Endothelial cell of umbilical vein (primary cell): ENCODE measurements around the gene PARP3. TPM values are rescaled to one million over a fixed set of nuclear protein-coding genes. Genes with fewer than 3 reads are reported as not detected.

ENCODE experiments used
- BruUV-seq: library from RNA; stranded (reverse); fragments of 400-500 nt; replicated peaks from 2 replicates; lab custom pipeline; 2021; lab: Mats Ljungman, UMichigan
- CTCF ChIA-PET: fragments of 300-600, 350-600 bp; sonication (Branson Sonifier 250); formaldehyde crosslinking; loops from one replicate; lab custom pipeline; 2021; ENCODE audit warnings: antibody characterized with exemption, inconsistent platforms; lab: Charles Lee
- POLR2A ChIA-PET: fragments of 300-600, 350-600 bp; sonication (Branson Sonifier 250); formaldehyde crosslinking; loops from one replicate; lab custom pipeline; 2021; ENCODE audit warnings: antibody characterized with exemption, inconsistent platforms; lab: Charles Lee
- DNase-seq: peaks from one replicate; pipeline ENCODE4 v3.0.0-alpha.2; 2011; ENCODE audit warnings: low read depth, low spot score
- FAIRE-seq: peaks from 2 replicates; lab custom pipeline; 2011; peaks lifted over from hg19 to GRCh38; lab: Jason Lieb, UNC
- H2AFZ ChIP-seq: 2 replicates; pipeline ENCODE4 v1.6.0; 2012; ENCODE audit warnings: low read depth, low read length, control low read depth, inconsistent platforms
- H3K27ac ChIP-seq: 2 replicates; pipeline ENCODE4 v1.5.1; 2011; ENCODE audit warnings: low read depth, mild to moderate bottlenecking, control low read depth, low read length, moderate library complexity; ENCODE audit not compliant: insufficient read depth
- H3K27me3 ChIP-seq, 2 experiments: 2 replicates each; pipeline versions ENCODE4 v1.6.0 to v1.6.1; 2011; ENCODE audit warnings: low read length in 2 of 2, mixed read lengths in 1 of 2; ENCODE audit not compliant: control insufficient read depth in 2 of 2, insufficient read depth in 2 of 2
- H3K36me3 ChIP-seq, 2 experiments: 2 replicates in 1 of 2; 3 replicates in 1 of 2; pipeline ENCODE4 v1.5.1; 2011; ENCODE audit warnings: low read length in 2 of 2, mild to moderate bottlenecking in 1 of 2, moderate library complexity in 1 of 2; ENCODE audit not compliant: control insufficient read depth in 2 of 2, insufficient read depth in 2 of 2; ENCODE audit errors: extremely low read depth in 1 of 2
- H3K4me1 ChIP-seq: 3 replicates; pipeline ENCODE4 v1.5.1; 2011; ENCODE audit warnings: mild to moderate bottlenecking, low read length; ENCODE audit not compliant: control insufficient read depth, insufficient read depth; ENCODE audit errors: extremely low read depth
- H3K4me2 ChIP-seq: 2 replicates; pipeline ENCODE4 v1.6.1; 2011; ENCODE audit warnings: low read length, control low read depth, mixed read lengths; ENCODE audit not compliant: insufficient read depth
- H3K4me3 ChIP-seq, 3 experiments: fragments of 200-600 bp in 1 of 3; sonication (generic), shearing (Covaris generic) in 1 of 3; replicated peaks in 1 of 3; 2 replicates each; pipeline ENCODE4 v1.5.1; 2011 to 2016; ENCODE audit warnings: control low read depth in 3 of 3, low read length in 3 of 3, mild to moderate bottlenecking in 2 of 3, inconsistent platforms in 1 of 3, low read depth in 1 of 3, moderate library complexity in 1 of 3; ENCODE audit not compliant: insufficient read depth in 1 of 3
- H3K79me2 ChIP-seq: 2 replicates; pipeline ENCODE4 v1.6.0; 2012; ENCODE audit warnings: low read length, inconsistent platforms; ENCODE audit not compliant: control insufficient read depth, insufficient read depth
- H3K9ac ChIP-seq: replicated peaks from 2 replicates; pipeline ENCODE3; 2011; ENCODE audit warnings: low read length, control low read depth; ENCODE audit not compliant: insufficient read depth; ENCODE audit errors: extremely low read depth
- H3K9me1 ChIP-seq: replicated peaks from 3 replicates; pipeline ENCODE4 v1.6.0; 2011; ENCODE audit warnings: mild to moderate bottlenecking, low read length; ENCODE audit not compliant: control insufficient read depth, insufficient read depth; ENCODE audit errors: extremely low read depth
- H3K9me3 ChIP-seq: replicated peaks from 2 replicates; pipeline ENCODE4 v1.5.1; 2012; ENCODE audit warnings: low read length, inconsistent platforms; ENCODE audit not compliant: control insufficient read depth, insufficient read depth
- H4K20me1 ChIP-seq: replicated peaks from 2 replicates; pipeline ENCODE3; 2011; ENCODE audit warnings: mild to moderate bottlenecking, low read length; ENCODE audit not compliant: control insufficient read depth, insufficient read depth; ENCODE audit errors: extremely low read depth
- CTCF ChIP-seq, 2 donors: IDR thresholded peaks; 1 replicate in 1 of 2; 2 replicates in 1 of 2; pipeline ENCODE4 v1.5.1; 2011; ENCODE audit warnings: low read length in 2 of 2, mild to moderate bottlenecking in 2 of 2, moderate library complexity in 2 of 2, control low read depth in 1 of 2, inconsistent platforms in 1 of 2, low read depth in 1 of 2; ENCODE audit not compliant: insufficient read depth in 1 of 2; ENCODE audit errors: extremely low read depth in 1 of 2
- EZH2 ChIP-seq: IDR thresholded peaks from 2 replicates; pipeline ENCODE4 v1.6.1; 2012; ENCODE audit warnings: borderline replicate concordance, low read depth, mild to moderate bottlenecking, moderate library complexity, low read length, inconsistent platforms; ENCODE audit not compliant: severe bottlenecking
- FOS ChIP-seq: IDR thresholded peaks from 2 replicates; pipeline ENCODE4 v1.6.1; 2011; ENCODE audit warnings: mild to moderate bottlenecking, low read length, moderate library complexity, borderline replicate concordance; ENCODE audit not compliant: insufficient read depth
- GATA2 ChIP-seq: IDR thresholded peaks from 2 replicates; pipeline ENCODE4 v1.7.0; 2011; ENCODE audit warnings: low read depth, mild to moderate bottlenecking, moderate library complexity, mixed read lengths, low read length; ENCODE audit not compliant: insufficient read length, insufficient read depth
- JUN ChIP-seq: IDR thresholded peaks from 2 replicates; pipeline ENCODE4 v1.6.1; 2011; ENCODE audit warnings: borderline replicate concordance, low read depth; ENCODE audit not compliant: insufficient read length, insufficient read depth
- MAX ChIP-seq: IDR thresholded peaks from 2 replicates; pipeline ENCODE4 v1.6.1; 2011; ENCODE audit not compliant: insufficient read depth, insufficient read length
- MYC ChIP-seq: IDR thresholded peaks from one replicate; pipeline ENCODE4 v1.6.1; 2011; ENCODE audit warnings: mild to moderate bottlenecking, low read depth, low read length
- POLR2A ChIP-seq: IDR thresholded peaks from 2 replicates; pipeline ENCODE4 v1.6.1; 2012; ENCODE audit warnings: low read depth, mild to moderate bottlenecking, control low read depth, low read length
- POLR2AphosphoS5 ChIP-seq: IDR thresholded peaks from 2 replicates; pipeline ENCODE4 v1.6.1; 2012; ENCODE audit warnings: low read depth, mild to moderate bottlenecking, control low read depth, low read length, moderate library complexity; ENCODE audit not compliant: insufficient read depth
- dilution Hi-C: fragments of 300-500 bp; cut with MboI; formaldehyde crosslinking; loops from one replicate; pipeline ENCODE4 v1.15.0; 2019; ENCODE audit warnings: low sequenced_read_pairs; ENCODE audit not compliant: extremely low pct_ligation_motif_present
- intact Hi-C: fragments of 100-400 bp; cut with micrococcal nuclease; formaldehyde crosslinking; loops from one replicate; pipeline ENCODE4 v1.10.0; 2022
- polyA plus RNA-seq, 4 experiments: library from polyadenylated mRNA; depleted of rRNA in 3 of 4; stranded (reverse) in 3 of 4; unstranded in 1 of 4; fragments of >200 nt; gene quantifications; 2 replicates each; pipeline versions ENCODE4 v1.2.1 to v1.2.3, GENCODE V29; 2011 to 2012; ENCODE audit warnings: missing spikeins in 1 of 4
- total RNA-seq: library from RNA; stranded (reverse); gene quantifications from 2 replicates; pipeline ENCODE4 v1.2.3, GENCODE V29; 2021

PARP3 gene
- total and polyA plus RNA-seq, 2 donors (not counting 3 experiments of a cell fraction or from before 2014, with no cell fraction given): 10.0 to 13.8 TPM

GRCh38 chr3:51964521-51964920 lies 22.4 kb downstream of the PARP3 start:
- no peaks in the 10 kb centered on the region for H4K20me1 ChIP-seq
- no peak overlapping the region for H3K27ac ChIP-seq
- H3K4me1 ChIP-seq: peaks cover 4% of the 10 kb centered on the region
- H3K27me3 ChIP-seq: no peaks in the 10 kb centered on the region
- intact Hi-C loops (no loop called here), dilution Hi-C loops (no loop called here)
- FAIRE-seq: no peak
- POLR2A ChIA-PET: no interaction called here
- H3K36me3 ChIP-seq: no peaks in the 10 kb centered on the region
- no peak overlapping the region for H2AFZ ChIP-seq
- no peak overlapping the region for H3K4me3 ChIP-seq
- H3K9ac ChIP-seq: no peak overlapping the region
- no peak for DNase-seq
- BruUV-seq: no TSS peak
- no peak overlapping the region for H3K4me2 ChIP-seq
- H3K9me1 ChIP-seq: no peaks in the 10 kb centered on the region
- H3K9me3 ChIP-seq: no peaks in the 10 kb centered on the region
- no peaks in the 10 kb centered on the region for H3K79me2 ChIP-seq
- CTCF ChIA-PET: interaction anchor here (0.7 to 4.1 kb wide), 3 partner anchors 9 to 18 kb away, joined by 3 to 20 read pairs (median 3); partner anchors contain the start of genes ABHD14A and ABHD14B
- TF ChIP-seq MAX (no peak), EZH2 (no peak), POLR2A (no peak), MYC (no peak), CTCF (IDR thresholded peaks at IDR 0.05; ENCODE audit: extremely low read depth in 1 of 2, insufficient read depth in 1 of 2, low read depth in 1 of 2, low read length in 2 of 2) (no peak), POLR2AphosphoS5 (no peak), JUN (no peak), FOS (no peak), GATA2 (no peak)
